NCI-H1694 treated with DMSO at 0.1 percent for 48 hours (cell line): ENCODE data around the gene PICALM.
"Not testable (repeated sequence)": the region's sequence is repeated elsewhere in the genome, so short reads cannot be mapped to it uniquely, and the experiment has no call there.

Experiments
- DNase-seq: peaks from one replicate; lab custom pipeline; 2025; lab: John Stamatoyannopoulos, UW

Gene PICALM

GRCh38 chr11:85939099-85940015 is 129.5 kb downstream of the PICALM start:
- no peak for DNase-seq

- DNase-seq, result no peak
These were observed 131.0 kb downstream of the PICALM start for GRCh38 chr11:85937835-85938234.

- DNase-seq, result no peak
These were observed 133.1 kb downstream of the PICALM start for GRCh38 chr11:85935751-85936150.

- no peak for DNase-seq
These were observed 134.2 kb downstream of the PICALM start for GRCh38 chr11:85934596-85935169.

GRCh38 chr11:85930879-85931366 is 138.0 kb downstream of the PICALM start:
- no peak for DNase-seq

GRCh38 chr11:85926653-85927214 is 142.2 kb downstream of the PICALM start:
- DNase-seq, result not testable (repeated sequence)

- DNase-seq, result no peak
These were observed 145.4 kb downstream of the PICALM start for GRCh38 chr11:85923455-85923854.

- no peak for DNase-seq
These were observed 146.5 kb downstream of the PICALM start for GRCh38 chr11:85922367-85922766.

GRCh38 chr11:85918910-85919794 is 149.7 kb downstream of the PICALM start:
- DNase-seq, result no peak

GRCh38 chr11:85914425-85914824 is 154.5 kb downstream of the PICALM start:
- DNase-seq, result no peak

- DNase-seq, result no peak
These were observed 155.4 kb downstream of the PICALM start for GRCh38 chr11:85913513-85913912.

- DNase-seq, result no peak
These were observed 156.5 kb downstream of the PICALM start for GRCh38 chr11:85912414-85912813.
